Psoas muscle (tissue), 8 donors: ENCODE results near the gene KRTAP4-6. TPM values are rescaled to one million over a fixed set of nuclear protein-coding genes. Genes with fewer than 3 reads are reported as not detected.

Source experiments
- ATAC-seq, 4 donors: fragments of 200-7000 bp; cut with Tn5 transposase; one replicate each; pipeline ENCODE4 v1.9.1; 2020; ENCODE audit warnings: moderate library complexity in 3 of 4, mild to moderate bottlenecking in 2 of 4
- DNase-seq, 2 donors: peaks; one replicate each; pipeline ENCODE4 v3.0.0-alpha.2; 2020
- H3K27ac ChIP-seq: fragments of 200-600 bp; one replicate; pipeline ENCODE4 v1.8.0; 2022
- H3K27me3 ChIP-seq, 3 donors: fragments of 200-600 bp in 1 of 3; one replicate each; pipeline versions ENCODE4 v1.6.1 to v1.8.0; 2013 to 2022; ENCODE audit warnings: low read length in 2 of 3, mild to moderate bottlenecking in 2 of 3, moderate library complexity in 1 of 3; ENCODE audit not compliant: insufficient read depth in 3 of 3
- H3K36me3 ChIP-seq, 2 donors: fragments of 200-600 bp in 1 of 2; one replicate each; pipeline versions ENCODE4 v1.6.1 to v1.8.0; 2013 to 2022; ENCODE audit warnings: low read depth in 1 of 2, mild to moderate bottlenecking in 1 of 2, moderate library complexity in 1 of 2; ENCODE audit not compliant: insufficient read depth in 1 of 2
- H3K4me1 ChIP-seq: fragments of 200-600 bp; one replicate; pipeline ENCODE4 v1.8.0; 2022
- H3K4me3 ChIP-seq: fragments of 200-600 bp; one replicate; pipeline ENCODE4 v1.8.0; 2022; ENCODE audit warnings: mild to moderate bottlenecking
- H3K9me3 ChIP-seq: fragments of 200-600 bp; one replicate; pipeline ENCODE4 v1.8.0; 2022
- WGBS, 3 donors: extraction: QIAGEN DNeasy Blood & Tissue Kit; methylation state at CpG; one replicate each; pipeline versions ENCODE4 v1.1.6 to v1.1.7; 2013; 5-methylcytosine and 5-hydroxymethylcytosine counted together
- intact Hi-C, 2 donors: fragments of 100-400 bp; cut with DNase I; formaldehyde crosslinking; loops; one replicate each; pipeline versions ENCODE4 v1.11.0 to v1.14.2; 2022
- polyA plus RNA-seq, 3 donors: library from polyadenylated mRNA; stranded (reverse); fragments of 200-250 nt; gene quantifications; one replicate each; pipeline ENCODE4 v1.2.3, GENCODE V29; 2013
- total RNA-seq, 4 donors: library from RNA; stranded (reverse); fragmentation: NEBNext Ultra II Directional in 2 of 4; extraction: Animal tissue kit (Norgen Biotek cat#: 25700) in 2 of 4; gene quantifications; one replicate each; pipeline versions ENCODE4 v1.2.1 to v1.2.4, GENCODE V29; 2021 to 2023
- TF ChIP-seq, protein P1 (sequence below): fragments of 200-600 bp; IDR thresholded peaks from one replicate; pipeline ENCODE4 v1.8.0; 2022; ENCODE audit warnings: antibody characterized with exemption
- donor health status: healthy with polysubstance abuse.
- donor health status: DM: no; HTN: no; CAD: no; lungs with moderate emphysema.
- donor health status: Bipolar disorder and iron deficiency.
- donor health status: healthy.
- donor health status: DM: yes; HTN: yes; CAD: no.
- donor health status: DM: no; HTN: no; CAD: no.
- donor health status: DM: no; HTN: no; CAD: no.
- donor health status: DM: yes; HTN: yes; CAD: no.

KRTAP4-6 gene
- total and polyA plus RNA-seq, 7 donors: not detected

DNA sequence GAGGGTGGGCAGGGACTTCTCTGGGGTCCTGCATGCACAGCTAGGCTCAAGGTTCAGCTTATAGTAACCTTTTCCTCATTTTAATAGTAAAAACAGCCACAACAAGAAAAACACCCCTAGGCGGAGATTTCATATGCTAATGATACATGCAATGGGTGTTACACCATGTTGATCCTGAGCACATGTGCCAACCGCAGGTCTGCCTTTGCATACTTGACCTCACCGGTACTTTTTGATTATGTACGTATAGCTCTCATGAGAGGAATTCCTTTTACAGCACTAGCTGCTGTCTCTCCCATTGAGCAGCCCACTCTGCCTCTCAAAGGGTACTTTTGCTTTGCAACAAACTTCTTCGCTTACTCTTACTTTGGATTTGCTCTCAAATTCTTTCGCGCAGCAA, 44.3 kb downstream of the KRTAP4-6 start:
- TF ChIP-seq, protein P1, sequence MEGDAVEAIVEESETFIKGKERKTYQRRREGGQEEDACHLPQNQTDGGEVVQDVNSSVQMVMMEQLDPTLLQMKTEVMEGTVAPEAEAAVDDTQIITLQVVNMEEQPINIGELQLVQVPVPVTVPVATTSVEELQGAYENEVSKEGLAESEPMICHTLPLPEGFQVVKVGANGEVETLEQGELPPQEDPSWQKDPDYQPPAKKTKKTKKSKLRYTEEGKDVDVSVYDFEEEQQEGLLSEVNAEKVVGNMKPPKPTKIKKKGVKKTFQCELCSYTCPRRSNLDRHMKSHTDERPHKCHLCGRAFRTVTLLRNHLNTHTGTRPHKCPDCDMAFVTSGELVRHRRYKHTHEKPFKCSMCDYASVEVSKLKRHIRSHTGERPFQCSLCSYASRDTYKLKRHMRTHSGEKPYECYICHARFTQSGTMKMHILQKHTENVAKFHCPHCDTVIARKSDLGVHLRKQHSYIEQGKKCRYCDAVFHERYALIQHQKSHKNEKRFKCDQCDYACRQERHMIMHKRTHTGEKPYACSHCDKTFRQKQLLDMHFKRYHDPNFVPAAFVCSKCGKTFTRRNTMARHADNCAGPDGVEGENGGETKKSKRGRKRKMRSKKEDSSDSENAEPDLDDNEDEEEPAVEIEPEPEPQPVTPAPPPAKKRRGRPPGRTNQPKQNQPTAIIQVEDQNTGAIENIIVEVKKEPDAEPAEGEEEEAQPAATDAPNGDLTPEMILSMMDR: no peak
- intact Hi-C loops: no loop called here
- WGBS, 3 donors: 82 to 86% (median 83%) methylated on average over 7 of the region's 7 CpGs
- Histone ChIP-seq H3K36me3 (no peaks in the 10 kb centered on the region), H3K27me3 (peaks cover 0 to 4% (median 1%) of the 10 kb centered on the region in 3 donors), H3K4me1 (no peaks in the 10 kb centered on the region), H3K4me3 (no peak overlapping the region), H3K9me3 (no peaks in the 10 kb centered on the region), H3K27ac (no peak overlapping the region)
- no peak for DNase-seq
- no peak for ATAC-seq

Other genes with a start within 250 kb of the KRTAP4-6 start
Only the 30 nearest of the 39 such genes appear.
- not detected for gene KRTAP3-3, start 146.4 kb downstream of the KRTAP4-6 start, total RNA-seq
- gene KRTAP3-3, start 146.4 kb downstream of the KRTAP4-6 start, polyA plus RNA-seq: not detected
- gene KRTAP3-2, start 140.6 kb downstream of the KRTAP4-6 start, total RNA-seq: not detected
- gene KRTAP3-2, start 140.6 kb downstream of the KRTAP4-6 start, polyA plus RNA-seq: not detected
- not detected for gene KRTAP3-1, start 131.4 kb downstream of the KRTAP4-6 start, total RNA-seq
- not detected for gene KRTAP3-1, start 131.4 kb downstream of the KRTAP4-6 start, polyA plus RNA-seq
- gene KRTAP1-5, start 113.3 kb downstream of the KRTAP4-6 start, total RNA-seq: not detected
- not detected for gene KRTAP1-5, start 113.3 kb downstream of the KRTAP4-6 start, polyA plus RNA-seq
- gene KRTAP1-4, start 110.3 kb downstream of the KRTAP4-6 start, total RNA-seq: not detected
- not detected for gene KRTAP1-4, start 110.3 kb downstream of the KRTAP4-6 start, polyA plus RNA-seq
- gene KRTAP1-3, start 105.7 kb downstream of the KRTAP4-6 start, total RNA-seq: not detected
- gene KRTAP1-3, start 105.7 kb downstream of the KRTAP4-6 start, polyA plus RNA-seq: not detected
- gene KRTAP1-1, start 99.1 kb downstream of the KRTAP4-6 start, total RNA-seq: not detected
- not detected for gene KRTAP1-1, start 99.1 kb downstream of the KRTAP4-6 start, polyA plus RNA-seq
- not detected for gene KRTAP2-1, start 93.2 kb downstream of the KRTAP4-6 start, total RNA-seq
- gene KRTAP2-1, start 93.2 kb downstream of the KRTAP4-6 start, polyA plus RNA-seq: not detected
- gene KRTAP2-2, start 85.3 kb downstream of the KRTAP4-6 start, total RNA-seq: not detected
- gene KRTAP2-2, start 85.3 kb downstream of the KRTAP4-6 start, polyA plus RNA-seq: not detected
- not detected for gene KRTAP2-3, start 80.4 kb downstream of the KRTAP4-6 start, total RNA-seq
- not detected for gene KRTAP2-3, start 80.4 kb downstream of the KRTAP4-6 start, polyA plus RNA-seq
- gene KRTAP2-4, start 74.7 kb downstream of the KRTAP4-6 start, total RNA-seq: not detected
- not detected for gene KRTAP2-4, start 74.7 kb downstream of the KRTAP4-6 start, polyA plus RNA-seq
- not detected for gene KRTAP4-7, start 56.4 kb downstream of the KRTAP4-6 start, total RNA-seq
- not detected for gene KRTAP4-7, start 56.4 kb downstream of the KRTAP4-6 start, polyA plus RNA-seq
- not detected for gene KRTAP4-8, start 42.4 kb downstream of the KRTAP4-6 start, total RNA-seq
- not detected for gene KRTAP4-8, start 42.4 kb downstream of the KRTAP4-6 start, polyA plus RNA-seq
- gene KRTAP4-16, start 38.3 kb downstream of the KRTAP4-6 start, total RNA-seq: not detected
- not detected for gene KRTAP4-16, start 38.3 kb downstream of the KRTAP4-6 start, polyA plus RNA-seq
- gene KRTAP4-9, start 35.2 kb downstream of the KRTAP4-6 start, total RNA-seq: not detected
- not detected for gene KRTAP4-9, start 35.2 kb downstream of the KRTAP4-6 start, polyA plus RNA-seq
- gene KRTAP4-11, start 22.2 kb downstream of the KRTAP4-6 start, total RNA-seq: not detected
- gene KRTAP4-11, start 22.2 kb downstream of the KRTAP4-6 start, polyA plus RNA-seq: not detected
- gene KRTAP4-12, start 16.4 kb downstream of the KRTAP4-6 start, total RNA-seq: not detected
- not detected for gene KRTAP4-12, start 16.4 kb downstream of the KRTAP4-6 start, polyA plus RNA-seq
- gene KRTAP4-5, start 9.3 kb upstream of the KRTAP4-6 start, total RNA-seq: not detected
- gene KRTAP4-5, start 9.3 kb upstream of the KRTAP4-6 start, polyA plus RNA-seq: not detected
- gene KRTAP4-4, start 20.2 kb upstream of the KRTAP4-6 start, total RNA-seq: not detected
- not detected for gene KRTAP4-4, start 20.2 kb upstream of the KRTAP4-6 start, polyA plus RNA-seq
- gene KRTAP4-3, start 27.7 kb upstream of the KRTAP4-6 start, total RNA-seq: not detected
- not detected for gene KRTAP4-3, start 27.7 kb upstream of the KRTAP4-6 start, polyA plus RNA-seq
- not detected for gene KRTAP4-2, start 37.7 kb upstream of the KRTAP4-6 start, total RNA-seq
- gene KRTAP4-2, start 37.7 kb upstream of the KRTAP4-6 start, polyA plus RNA-seq: not detected
- gene KRTAP4-1, start 44.4 kb upstream of the KRTAP4-6 start, total RNA-seq: not detected
- gene KRTAP4-1, start 44.4 kb upstream of the KRTAP4-6 start, polyA plus RNA-seq: not detected
- gene KRTAP9-1, start 49.3 kb upstream of the KRTAP4-6 start, total RNA-seq: not detected
- gene KRTAP9-1, start 49.3 kb upstream of the KRTAP4-6 start, polyA plus RNA-seq: not detected
- gene KRTAP9-2, start 86.1 kb upstream of the KRTAP4-6 start, total RNA-seq: not detected
- not detected for gene KRTAP9-2, start 86.1 kb upstream of the KRTAP4-6 start, polyA plus RNA-seq
- gene KRTAP9-3, start 91.9 kb upstream of the KRTAP4-6 start, total RNA-seq: not detected
- gene KRTAP9-3, start 91.9 kb upstream of the KRTAP4-6 start, polyA plus RNA-seq: not detected
- gene KRTAP9-8, start 97.5 kb upstream of the KRTAP4-6 start, total RNA-seq: not detected
- gene KRTAP9-8, start 97.5 kb upstream of the KRTAP4-6 start, polyA plus RNA-seq: not detected
- not detected for gene KRTAP9-4, start 109.1 kb upstream of the KRTAP4-6 start, total RNA-seq
- gene KRTAP9-4, start 109.1 kb upstream of the KRTAP4-6 start, polyA plus RNA-seq: not detected
- not detected for gene KRTAP9-9, start 114.8 kb upstream of the KRTAP4-6 start, total RNA-seq
- not detected for gene KRTAP9-9, start 114.8 kb upstream of the KRTAP4-6 start, polyA plus RNA-seq
- not detected for gene KRTAP9-6, start 124.8 kb upstream of the KRTAP4-6 start, total RNA-seq
- gene KRTAP9-6, start 124.8 kb upstream of the KRTAP4-6 start, polyA plus RNA-seq: not detected
- gene KRTAP9-7, start 135.2 kb upstream of the KRTAP4-6 start, total RNA-seq: not detected
- gene KRTAP9-7, start 135.2 kb upstream of the KRTAP4-6 start, polyA plus RNA-seq: not detected